GM19240 (cell line): ENCODE measurements around the gene PER1.
A peak's percentile ranks its signal among the peaks of the same experiment; 100 is the strongest.

Experiments
- DNase-seq: peaks from one replicate; pipeline ENCODE4 v3.0.0; 2011; ENCODE audit warnings: low spot score; ENCODE audit not compliant: insufficient read length

Gene PER1

DNA sequence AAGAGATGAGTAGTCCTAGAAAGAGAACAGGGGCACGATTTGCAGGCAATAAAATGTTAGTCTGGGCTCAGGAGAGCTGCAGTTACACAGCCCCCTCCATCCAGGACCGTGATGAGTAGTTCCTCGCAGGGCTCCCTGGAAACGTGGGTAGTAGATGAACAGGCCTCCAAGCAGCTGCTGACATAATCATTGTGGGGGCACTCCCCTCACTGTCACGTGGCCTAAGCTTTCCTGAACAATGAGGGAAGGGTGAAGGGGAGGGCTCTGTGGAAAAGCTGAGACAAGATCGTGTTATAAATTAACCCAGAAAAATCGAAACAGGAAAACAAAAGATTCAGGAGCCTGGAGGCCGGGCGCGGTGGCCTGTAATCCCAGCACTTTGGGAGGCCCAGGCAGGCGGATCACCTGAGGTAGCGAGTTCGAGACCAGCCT is 1.3 kb upstream of the PER1 start:
- no peak for DNase-seq

DNA sequence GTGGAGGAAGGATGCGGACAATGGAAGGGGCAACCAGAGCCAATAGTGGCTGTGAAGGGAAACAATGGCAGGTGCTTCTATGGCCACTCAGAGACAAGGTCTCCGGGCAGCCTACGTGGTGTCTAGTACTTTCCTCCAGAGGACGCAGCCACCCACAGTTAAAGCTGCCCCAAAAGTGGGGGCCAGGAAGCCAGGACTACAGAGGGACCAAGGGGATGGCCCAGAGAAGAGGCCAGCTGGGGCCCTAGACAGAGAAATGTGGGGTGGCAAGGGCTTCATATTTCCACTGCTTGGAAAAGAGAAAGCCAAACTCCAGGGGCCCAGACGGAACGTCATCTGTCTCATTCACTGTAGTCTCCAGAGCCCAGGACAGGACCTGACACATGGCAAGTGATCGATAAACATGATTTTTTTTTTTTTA is 837 bp upstream of the PER1 start:
- DNase-seq: no peak

DNA sequence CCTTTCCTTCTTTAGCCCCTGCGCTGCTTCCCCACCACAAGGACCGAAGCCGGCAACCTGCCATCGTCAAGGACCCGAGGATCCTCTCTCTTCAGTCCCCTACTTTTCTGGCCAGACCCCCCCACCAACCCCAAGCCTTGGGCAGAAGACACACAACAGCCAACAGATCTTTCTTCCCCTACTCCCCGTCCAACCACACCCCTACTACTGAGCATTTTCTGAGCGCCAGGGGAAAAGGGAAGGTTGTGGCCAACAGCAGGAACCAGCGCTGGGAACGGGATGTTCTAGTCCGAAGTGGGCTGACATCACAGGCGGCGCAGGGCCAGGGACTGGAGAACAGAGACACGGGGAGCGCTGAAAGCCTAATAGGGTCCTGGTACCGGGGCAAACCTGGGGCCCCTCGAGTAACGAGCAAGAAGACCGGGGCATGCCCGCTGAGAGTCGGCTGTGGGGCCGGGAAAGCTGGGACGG is 528 bp downstream of the PER1 start:
- no peak for DNase-seq

DNA sequence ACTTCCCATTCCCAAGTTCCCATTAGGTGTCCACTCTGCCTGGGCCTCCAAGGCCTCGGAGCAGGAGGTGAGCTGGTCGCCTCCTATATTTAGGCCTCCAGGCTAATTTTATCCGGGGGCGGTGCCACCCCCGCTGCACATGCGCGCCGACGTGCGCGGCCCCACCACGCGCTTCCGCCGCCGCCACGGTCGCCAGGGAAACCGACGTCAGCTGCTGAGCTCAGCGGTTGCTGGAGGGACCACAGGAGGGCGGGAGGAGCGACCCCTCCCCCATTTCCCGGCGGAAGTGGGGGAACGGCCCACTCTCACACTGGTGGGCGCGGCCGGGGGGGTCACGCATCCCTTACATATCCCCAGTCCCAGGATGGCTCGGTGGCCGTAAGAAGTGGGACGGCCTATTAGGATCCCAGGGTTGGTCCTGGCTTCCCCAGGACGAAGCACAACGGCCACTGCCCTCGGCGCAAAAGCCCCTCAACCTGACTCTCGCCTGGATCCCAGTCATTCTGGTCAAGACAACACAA is 1.0 kb downstream of the PER1 start:
- DNase-seq: peak; percentile 82

DNA sequence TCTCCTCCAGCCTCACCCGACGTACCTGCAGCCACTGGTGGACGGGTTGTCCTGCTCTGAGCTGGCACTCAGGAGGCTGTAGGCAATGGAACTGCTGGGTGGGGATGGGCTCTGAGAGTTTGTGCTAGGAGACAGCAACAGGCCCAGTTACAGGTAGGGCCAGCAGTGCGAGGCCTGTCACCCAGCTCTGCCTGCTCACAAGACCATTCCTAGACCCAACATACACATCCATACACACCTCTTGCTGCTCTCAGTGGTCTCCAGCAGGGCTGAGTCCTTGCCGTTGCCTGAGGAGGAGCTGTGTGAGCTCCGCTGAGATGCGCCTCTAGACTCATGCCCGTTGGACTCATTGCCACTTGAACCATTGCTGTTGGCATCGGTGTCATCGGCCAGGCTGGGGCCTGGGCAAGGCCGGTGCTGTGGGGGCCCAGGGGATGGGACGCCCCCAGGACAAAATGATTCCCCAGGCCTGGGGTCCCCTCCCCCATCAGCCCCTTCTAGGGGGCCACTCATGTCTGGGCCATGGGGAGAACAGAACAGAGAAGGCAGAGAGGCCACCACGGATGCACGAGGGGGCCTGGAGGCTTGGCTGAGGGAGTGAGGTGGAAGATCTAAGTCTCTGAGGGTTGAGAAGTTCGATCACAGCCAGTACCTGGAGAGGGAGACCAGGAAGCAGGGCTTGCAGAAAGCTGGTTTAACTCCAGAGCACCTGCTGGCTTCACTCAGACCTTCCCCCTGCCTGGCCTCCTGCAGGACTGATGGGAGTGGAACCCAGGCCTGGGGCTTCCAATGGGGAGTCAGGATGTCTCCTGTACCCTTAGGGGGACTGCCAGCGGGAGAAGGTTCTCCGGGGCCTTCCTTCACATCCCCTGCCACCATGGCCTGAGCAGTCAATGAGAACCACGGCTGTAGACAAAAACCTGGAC is 1.7 kb downstream of the PER1 start:
- DNase-seq: no peak

DNA sequence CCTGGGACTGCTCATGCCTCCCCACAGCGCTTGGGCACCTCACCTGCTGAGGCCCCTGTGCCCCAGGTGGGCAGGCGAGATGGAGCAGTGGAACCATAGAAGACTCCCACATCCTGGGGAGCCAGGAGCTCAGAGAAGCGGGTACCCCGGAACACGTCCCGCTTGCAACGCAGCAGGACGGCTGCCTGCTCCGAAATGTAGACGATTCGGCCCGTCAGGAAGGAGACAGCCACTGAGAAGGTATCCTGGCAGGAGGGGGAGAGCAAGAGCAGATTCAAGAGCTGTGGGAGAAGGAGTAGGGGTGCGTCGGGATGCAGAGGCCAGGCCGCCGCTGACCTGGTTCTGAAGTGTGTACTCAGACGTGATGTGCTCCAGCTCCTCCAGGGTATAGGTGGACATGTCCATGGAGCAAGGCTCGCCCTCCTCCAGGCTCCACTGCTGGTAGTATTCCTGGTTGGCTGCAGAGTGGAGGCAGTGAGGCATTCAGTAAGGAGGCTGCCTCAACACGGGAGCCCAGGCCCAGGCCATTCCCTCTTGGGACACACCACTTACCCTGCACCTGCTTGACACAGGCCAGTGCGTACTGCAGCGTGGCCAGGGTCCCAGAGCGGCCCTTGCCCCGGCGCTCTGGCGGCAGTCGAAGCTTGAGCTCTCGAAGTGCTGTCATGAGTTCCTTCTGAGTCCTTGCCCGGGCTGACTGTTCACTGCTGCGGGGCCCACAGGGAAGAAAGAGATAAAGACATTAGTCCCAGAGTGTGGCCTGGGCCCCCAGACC is 2.6 kb downstream of the PER1 start:
- DNase-seq: no peak

DNA sequence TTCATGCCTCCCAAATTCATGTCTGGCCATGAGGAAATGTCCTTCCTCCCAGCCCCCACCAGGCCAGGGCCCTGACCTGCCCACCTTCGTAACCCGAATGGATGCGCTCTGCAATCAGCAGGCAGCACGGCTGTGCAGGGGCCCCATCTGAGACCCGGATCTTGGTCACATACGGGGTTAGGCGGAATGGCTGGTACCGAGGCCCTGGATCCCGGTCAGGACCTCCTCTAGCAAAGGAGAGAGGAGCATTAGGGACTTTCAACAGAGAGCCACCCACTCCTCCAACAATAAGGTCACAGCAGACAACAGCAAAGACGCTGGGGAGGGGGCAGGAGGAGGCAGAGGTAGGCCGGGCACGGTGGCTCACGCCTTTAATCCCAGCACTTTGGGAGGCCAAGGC is 3.6 kb downstream of the PER1 start:
- no peak for DNase-seq

- DNase-seq: no peak
Observed at GRCh38 chr17:8147805-8148404, 4.3 kb downstream of the PER1 start.

DNA sequence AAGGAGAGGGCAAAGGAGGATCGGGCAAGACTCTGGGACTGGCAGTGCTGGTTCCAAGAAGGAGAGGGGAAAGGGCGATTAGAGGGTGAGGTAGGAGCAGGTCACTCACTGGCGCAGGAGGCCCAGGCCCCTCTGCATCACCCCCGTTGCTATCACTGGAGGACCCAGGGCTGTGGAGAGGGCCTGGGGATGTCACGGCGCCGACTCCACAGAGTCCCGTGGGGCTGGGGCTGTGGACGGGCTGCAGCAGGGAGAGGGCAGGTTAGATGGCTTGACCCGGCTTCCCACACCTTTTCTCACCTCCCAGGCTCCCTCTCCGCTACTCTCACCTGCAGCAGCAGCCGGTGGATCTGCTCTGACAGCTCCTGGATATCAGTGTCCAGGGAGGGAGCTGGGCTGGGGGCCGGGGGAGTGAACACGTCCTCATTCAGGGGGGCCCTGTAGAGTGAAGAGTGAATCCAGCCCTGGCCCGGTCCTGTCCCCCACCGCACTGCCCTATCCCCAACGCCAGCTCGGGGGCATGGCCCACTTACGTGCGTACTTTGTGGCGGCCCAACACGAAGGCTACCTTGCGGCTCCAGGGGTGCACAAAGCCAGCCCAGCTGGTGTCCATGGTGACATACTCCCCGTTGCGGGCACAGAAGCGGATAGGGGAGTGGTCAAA is 4.9 kb downstream of the PER1 start:
- DNase-seq: no peak

- no peak for DNase-seq
Observed at GRCh38 chr17:8146381-8147140, 5.6 kb downstream of the PER1 start.

DNA sequence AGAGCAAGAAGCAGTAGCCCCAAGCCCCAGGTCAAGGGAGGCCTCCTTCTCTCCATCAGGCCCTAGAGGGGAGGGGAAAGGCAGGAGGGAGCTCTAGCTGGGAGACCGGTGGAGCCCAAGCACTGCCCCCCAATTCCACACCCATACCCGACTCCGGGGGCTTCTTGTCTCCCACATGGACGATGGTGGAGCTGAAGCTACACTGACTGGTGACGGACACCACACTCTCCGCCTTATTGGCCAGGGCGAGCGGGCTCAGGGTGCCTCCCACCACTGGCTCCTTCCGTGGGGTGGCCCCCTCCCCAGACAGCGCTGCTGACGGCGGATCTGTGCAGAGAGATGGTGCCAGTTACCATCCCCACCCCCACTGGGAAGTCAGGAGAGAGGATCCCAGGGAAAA is 6.4 kb downstream of the PER1 start:
- DNase-seq: no peak

GRCh38 chr17:8144401-8145231 is 7.6 kb downstream of the PER1 start:
- no peak for DNase-seq

- no peak for DNase-seq
Observed at GRCh38 chr17:8143581-8144400, 8.4 kb downstream of the PER1 start.

DNA sequence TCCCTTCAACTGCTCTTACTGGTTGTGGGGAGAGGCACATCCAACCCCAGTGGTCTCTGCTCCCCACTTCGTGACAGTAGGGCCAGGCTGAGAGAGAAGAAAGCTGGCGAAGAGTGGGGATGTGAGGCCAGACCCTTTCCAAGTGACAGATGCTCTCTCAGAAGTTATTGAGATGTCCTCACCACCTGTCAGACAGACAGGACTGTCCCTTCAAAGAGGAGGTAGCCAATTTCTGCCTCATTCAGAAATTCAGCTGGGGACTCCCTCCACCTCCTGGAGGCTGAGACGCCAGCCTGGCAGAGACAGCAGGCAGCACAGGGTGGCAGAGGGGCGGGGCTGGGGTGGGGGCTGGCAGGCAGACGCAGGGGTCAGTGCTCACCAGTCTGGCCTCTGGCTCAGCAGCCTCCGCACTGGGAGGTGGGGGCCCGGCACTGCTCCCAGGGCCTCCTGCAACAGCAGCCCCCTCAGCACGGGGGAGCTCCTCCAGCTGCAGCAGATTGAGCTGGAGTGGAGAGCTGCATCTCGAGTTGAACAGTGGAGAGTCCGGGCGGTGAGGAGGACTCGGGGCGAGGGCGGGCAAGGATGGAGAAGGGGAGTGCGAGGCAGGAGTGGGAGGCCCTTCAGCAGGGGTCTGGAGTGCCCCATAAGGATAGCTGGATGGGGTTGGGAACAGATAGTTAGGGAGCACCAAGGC is 9.2 kb downstream of the PER1 start:
- DNase-seq: no peak

DNA sequence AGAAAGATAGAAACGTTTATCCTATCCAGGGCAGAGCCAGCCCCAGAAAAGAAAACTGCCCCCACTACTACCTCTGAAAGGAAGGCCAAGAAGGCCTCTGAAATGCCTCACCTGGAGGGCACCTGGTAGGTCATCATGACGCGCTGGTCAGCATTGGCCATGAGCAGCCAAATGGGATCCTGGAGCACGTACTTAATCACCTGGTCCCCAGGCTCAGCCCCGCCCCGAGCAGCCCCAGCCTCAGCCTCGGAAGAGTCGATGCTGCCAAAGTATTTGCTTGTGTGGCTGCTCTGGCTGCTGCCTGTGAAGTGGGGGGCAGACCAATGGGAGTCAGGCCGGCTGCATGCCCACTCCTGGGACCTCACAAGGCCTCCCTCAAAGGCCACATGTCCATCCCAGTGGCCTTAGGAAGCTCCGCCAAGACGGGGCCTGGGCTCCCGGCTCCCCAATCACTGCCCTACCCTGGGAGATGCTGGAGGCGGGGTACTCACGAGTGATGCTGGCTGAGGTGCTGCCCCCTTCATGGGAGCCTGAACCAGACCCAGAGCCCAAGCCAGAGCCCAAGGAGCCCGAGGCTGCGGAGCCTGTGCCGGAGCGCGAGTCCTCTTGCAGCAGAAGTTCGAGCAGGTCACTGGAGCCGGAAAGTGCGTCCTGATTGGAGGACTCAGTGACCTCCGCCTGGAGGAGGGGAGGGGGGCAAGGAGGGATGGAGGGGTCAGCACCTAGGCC is 9.9 kb downstream of the PER1 start:
- DNase-seq: no peak

- no peak for DNase-seq
Observed at GRCh38 chr17:8141741-8142140, 10.5 kb downstream of the PER1 start.

DNA sequence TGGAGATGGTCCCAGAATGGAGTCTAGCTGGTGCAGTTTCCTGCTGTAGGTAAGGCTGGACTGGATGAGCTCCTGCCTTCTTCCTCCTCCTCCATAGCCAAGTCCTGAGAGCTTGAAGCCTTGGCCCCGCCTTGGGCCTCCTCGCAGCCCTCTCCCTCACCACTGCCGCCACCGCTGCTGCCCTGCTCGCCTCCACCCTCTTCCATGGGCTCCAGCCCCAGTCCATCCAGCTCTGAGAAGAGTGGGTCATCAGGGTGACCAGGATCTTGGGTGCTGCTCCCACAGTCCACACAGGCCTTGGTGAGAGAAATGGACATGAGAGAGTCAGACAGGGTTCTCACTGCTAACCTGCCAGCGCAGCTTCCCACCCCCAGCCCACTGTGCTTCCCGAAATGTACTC is 11.2 kb downstream of the PER1 start:
- no peak for DNase-seq
